ENCODE data around the gene SFI1.

The SFI1 gene

DNA sequence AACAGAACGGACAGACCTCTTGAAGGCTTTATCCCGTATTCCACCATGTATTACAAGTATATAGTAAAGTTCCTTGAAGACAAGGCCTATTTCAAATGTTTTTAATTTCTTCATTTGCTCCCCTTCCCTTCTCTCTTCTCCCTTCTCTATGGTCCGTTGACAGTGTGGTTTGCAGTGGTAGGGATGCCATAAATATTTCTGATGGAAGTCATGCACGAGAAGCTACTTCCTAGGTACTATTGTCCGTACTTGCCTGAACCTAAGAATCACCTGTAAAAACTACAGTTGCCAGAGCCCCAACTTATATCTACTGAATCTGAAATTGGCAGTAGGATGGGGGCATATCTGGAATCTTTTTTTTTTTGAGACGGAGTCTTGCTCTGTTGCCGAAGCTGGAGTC is 162.9 kb downstream of the SFI1 start:
- DNase-seq (ENCODE audit: low read depth), result no peak
- TF ChIP-seq, protein P1, sequence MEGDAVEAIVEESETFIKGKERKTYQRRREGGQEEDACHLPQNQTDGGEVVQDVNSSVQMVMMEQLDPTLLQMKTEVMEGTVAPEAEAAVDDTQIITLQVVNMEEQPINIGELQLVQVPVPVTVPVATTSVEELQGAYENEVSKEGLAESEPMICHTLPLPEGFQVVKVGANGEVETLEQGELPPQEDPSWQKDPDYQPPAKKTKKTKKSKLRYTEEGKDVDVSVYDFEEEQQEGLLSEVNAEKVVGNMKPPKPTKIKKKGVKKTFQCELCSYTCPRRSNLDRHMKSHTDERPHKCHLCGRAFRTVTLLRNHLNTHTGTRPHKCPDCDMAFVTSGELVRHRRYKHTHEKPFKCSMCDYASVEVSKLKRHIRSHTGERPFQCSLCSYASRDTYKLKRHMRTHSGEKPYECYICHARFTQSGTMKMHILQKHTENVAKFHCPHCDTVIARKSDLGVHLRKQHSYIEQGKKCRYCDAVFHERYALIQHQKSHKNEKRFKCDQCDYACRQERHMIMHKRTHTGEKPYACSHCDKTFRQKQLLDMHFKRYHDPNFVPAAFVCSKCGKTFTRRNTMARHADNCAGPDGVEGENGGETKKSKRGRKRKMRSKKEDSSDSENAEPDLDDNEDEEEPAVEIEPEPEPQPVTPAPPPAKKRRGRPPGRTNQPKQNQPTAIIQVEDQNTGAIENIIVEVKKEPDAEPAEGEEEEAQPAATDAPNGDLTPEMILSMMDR (IDR thresholded peaks at IDR 0.05; ENCODE audit: control insufficient read depth, insufficient read depth, low read depth, low read length, missing control alignments), result no peak
- H3K4me3 ChIP-seq (ENCODE audit: control insufficient read depth, low read depth, low read length), result no peak overlapping the region

DNA sequence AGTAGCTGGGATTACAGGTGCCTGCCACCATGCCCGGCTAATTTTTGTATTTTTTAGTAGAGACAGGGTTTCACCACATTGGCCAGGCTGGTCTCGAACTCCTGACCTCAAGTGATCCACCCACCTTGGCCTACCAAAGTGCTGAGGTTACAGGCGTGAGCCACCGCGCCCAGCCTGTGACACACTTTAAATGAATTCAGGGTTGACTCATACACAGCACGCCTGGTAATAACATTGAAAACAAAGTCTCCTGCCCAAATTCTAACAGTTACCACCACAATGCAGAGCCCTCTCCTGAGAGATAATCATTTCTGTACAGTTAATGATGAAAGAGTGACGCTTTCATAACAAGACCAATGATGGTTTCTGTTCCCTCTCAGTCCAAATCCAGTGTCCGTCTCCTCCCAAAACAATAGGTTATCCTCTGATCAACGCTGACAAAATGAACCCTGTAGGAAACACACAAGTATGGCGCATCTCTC is 164.6 kb downstream of the SFI1 start:
- DNase-seq (ENCODE audit: low read depth), result peak; percentile 46
- peak overlapping the region; percentile 87 for H3K4me3 ChIP-seq (ENCODE audit: control insufficient read depth, low read depth, low read length)

GRCh38 chr22:31661851-31662667 is 165.7 kb downstream of the SFI1 start, which contains the start of gene PISD:
PISD (minus strand) TSS chr22:31662215; CDS start chr22:31662208, 7 bp downstream.
- peak within 1 kb of the TSS; percentile 87 for H3K4me3 ChIP-seq (ENCODE audit: control insufficient read depth, low read depth, low read length)
- TF ChIP-seq, protein P1 (IDR thresholded peaks at IDR 0.05; ENCODE audit: control insufficient read depth, insufficient read depth, low read depth, low read length, missing control alignments), result no peak
- peak; percentile 62 for DNase-seq (ENCODE audit: low read depth)

DNA sequence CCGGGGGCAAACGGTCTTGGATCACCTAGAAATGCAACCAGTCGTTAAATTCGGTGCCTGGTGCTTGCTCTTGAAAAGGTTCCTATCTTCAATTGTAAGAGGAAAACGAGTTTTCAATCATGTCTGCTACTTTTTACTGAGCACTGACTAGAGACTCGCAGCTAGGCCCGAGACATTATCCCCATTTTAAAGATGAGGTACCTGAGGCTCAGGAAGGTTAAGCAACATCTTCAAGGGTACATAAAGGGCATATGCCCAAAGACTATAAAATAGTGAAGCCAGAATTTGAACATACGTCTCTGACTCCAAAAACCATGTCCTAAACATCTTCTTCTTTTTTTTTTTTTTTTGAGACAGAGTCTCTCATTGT is 166.3 kb downstream of the SFI1 start:
- TF ChIP-seq, protein P1 (IDR thresholded peaks at IDR 0.05; ENCODE audit: control insufficient read depth, insufficient read depth, low read depth, low read length, missing control alignments), result no peak
- H3K4me3 ChIP-seq (ENCODE audit: control insufficient read depth, low read depth, low read length), result peak overlapping the region; percentile 87; the same call in 1 of the 2 replicates

More for the DNA sequence above, 166.3 kb downstream of the SFI1 start:
- DNase-seq (ENCODE audit: low read depth), result no peak

All from AG09309 (cell line).